HUDEP-2 (cell line): ENCODE data around the gene FAM90A26.
A peak's percentile ranks its signal among the peaks of the same experiment; 100 is the strongest.
"Not testable (repeated sequence)": the region's sequence is repeated elsewhere in the genome, so short reads cannot be mapped to it uniquely, and the experiment has no call there.

Experiments used
- DNase-seq, 76 experiments: peaks; one replicate each; lab custom pipeline; 2025; ENCODE audit not compliant: unreplicated experiment in 76 of 76; lab: John Stamatoyannopoulos, UW

Gene FAM90A26

DNA sequence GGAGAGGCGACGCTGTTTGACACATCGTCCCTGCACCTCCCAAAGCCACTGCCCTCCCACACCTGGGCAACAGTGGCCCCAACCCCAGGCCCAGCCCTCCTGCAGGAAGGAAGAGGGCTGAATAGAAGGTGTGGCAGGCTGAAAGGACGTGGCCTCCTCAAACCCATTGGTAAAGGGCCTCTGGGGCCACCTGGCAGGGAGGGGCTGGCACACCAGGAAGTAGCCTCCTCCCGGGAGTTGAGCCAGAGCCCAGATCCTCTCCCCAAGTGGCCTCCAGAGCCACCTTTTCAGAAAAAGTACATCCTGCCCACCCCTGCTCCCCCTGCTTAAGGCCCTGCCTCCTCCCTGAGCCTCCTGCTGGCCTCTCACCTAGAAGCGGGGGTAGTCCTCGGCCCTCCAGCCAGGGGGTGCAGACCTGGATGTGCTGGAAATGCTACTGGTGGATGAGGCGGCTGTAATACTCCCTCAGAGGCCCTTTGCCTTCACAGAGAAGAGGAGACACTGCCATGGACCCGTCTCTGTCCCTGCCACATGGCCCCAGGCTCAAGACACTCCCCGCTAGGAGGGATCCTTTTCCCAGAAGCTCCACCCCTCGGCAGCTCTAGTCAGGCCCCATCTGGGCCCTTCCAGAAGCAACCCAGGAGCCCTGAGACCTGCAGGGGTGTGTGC lies at the start of gene FAM90A26:
Gene FAM90A26, plus strand, starts transcription at position 619 of the 669 bp plus-strand sequence. CDS start 2,764 bp downstream, outside the sequence.
- not testable (repeated sequence) for DNase-seq

DNA sequence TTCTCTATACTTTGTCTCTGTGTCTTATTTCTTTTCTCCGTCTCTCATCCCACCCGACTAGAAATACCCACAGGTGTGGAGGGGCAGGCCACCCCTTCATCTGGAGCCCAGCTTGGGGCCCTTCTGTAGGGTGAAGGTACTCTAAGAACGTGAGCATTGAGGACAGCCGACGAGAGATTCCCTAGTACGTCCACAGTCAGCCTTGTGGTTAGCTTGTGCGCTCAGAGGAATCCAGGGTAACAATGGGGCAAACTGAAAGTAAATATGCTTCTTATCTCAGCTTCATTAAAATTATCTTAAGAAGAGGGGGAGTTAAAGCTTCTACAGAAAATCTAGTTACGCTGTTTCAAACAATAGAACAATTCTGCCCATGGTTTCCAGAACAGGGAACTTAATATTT lies 47.5 kb upstream of the FAM90A26 start:
- DNase-seq, result not testable (repeated sequence)

- peak in 39 of 76 experiments; percentile 1 to 51 (median 20) for DNase-seq
Measured at GRCh38 chr4:9123572-9124007, 46.6 kb upstream of the FAM90A26 start.

DNA sequence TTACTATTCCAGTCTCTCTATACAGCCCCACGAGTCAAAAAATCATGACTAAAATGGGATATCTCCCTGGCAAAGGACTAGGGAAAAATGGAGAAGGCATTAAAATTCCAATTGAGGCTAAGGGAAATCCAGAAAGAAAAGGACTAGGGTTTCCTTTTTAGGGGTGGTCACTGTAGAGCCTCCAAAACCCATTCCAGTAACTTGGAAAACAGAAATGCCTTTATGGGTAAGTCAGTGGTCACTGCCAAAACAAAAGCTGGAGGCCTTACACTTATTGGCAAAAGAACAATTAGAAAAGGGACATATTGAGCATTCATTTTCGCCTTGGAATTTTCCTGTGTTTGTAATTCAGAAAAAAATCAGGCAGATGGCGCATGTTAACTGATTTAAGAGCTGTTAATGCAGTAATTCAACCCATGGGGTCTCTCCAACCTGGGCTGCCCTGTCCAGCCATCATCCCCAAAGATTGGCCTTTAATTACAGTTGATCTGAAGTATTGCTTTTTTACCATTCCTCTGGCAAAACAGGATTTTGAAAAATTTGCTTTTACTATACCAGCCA lies 44.5 kb upstream of the FAM90A26 start:
- DNase-seq, result not testable (repeated sequence)

DNA sequence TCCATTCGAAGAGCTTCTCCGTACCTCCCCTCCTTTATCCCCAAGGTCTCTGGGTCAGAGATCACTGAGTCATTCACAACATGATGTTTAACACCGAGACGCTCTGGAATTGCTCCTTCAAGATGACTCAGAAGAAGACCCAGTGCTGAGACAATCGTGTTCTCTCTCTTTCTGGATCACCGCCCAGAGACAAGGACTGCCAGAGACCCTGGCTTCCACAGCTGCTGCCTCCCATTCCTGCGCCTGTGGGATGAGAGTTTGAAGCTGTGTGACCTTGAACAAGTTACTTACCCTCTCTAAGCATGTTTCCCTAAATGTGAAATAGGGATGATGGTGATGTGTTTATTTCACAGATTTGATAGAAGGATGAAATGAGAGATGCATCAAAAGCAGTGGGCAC lies 38.8 kb upstream of the FAM90A26 start:
- DNase-seq, result not testable (repeated sequence)

DNA sequence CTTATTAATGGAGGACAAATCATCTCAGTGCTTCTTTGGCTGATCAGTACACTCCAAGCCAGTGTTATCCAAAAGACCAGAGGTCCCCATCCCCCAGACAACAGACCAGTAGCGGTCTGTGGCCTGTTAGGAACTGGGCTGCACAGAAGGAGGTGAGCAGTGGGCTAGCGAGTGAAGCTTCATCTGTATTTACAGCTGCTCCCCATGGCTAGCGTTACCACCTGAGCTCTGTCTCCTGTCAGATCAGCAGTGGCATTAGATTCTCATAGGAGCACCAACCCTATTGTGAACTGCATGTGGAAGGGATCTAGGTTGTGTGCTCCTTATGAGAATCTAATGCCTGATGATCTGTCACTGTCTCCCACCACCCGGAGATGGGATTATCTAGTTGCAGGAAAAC lies 37.4 kb upstream of the FAM90A26 start:
- DNase-seq, result not testable (repeated sequence)

DNA sequence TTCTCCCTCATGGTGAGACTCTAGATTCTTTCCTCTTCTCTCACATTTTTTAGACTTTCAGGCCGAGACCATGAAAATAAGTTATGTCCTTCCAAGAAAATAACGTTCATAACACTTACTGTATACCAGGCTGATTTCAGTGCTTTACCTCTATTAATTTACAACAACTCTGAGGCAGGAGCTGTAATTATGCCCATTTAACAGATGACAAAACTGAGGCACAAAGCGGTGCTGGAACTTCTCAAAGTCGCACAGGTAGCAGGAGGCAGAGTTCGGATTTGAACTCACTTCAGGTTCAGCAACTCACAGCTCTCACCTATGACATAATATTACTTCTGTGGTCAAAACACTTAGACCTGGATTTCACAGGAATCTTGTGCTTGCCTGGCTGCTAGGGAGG lies 36.2 kb upstream of the FAM90A26 start:
- DNase-seq, result not testable (repeated sequence)

DNA sequence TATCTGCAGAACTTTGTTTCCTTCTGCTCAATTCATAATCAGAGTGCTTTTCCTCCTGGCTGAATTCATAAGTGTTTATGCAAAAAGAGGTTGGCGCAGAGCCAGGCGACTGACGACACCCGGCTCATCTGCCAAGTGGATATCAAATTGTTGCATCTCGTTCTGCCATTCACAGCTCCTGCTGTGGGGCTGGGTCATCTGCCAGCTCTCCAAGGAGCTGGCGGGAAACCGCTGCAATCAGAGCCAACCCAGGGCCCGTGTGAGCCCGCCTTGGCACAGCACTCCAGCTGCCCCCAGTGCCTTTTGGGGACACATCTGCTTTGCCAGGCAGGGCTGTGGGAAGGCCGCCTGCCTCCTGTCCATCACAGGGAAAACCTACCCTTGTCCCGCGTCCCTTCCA lies 35.7 kb upstream of the FAM90A26 start:
- DNase-seq, result peak in 35 of 76 experiments; percentile 4 to 41 (median 19)

GRCh38 chr4:9141050-9141449 lies 29.2 kb upstream of the FAM90A26 start:
- not testable (repeated sequence) for DNase-seq

- not testable (repeated sequence) for DNase-seq
Measured at GRCh38 chr4:9142786-9143185, 27.4 kb upstream of the FAM90A26 start.

- DNase-seq, result no peak
Measured at GRCh38 chr4:9143421-9144080, 26.7 kb upstream of the FAM90A26 start.

DNA sequence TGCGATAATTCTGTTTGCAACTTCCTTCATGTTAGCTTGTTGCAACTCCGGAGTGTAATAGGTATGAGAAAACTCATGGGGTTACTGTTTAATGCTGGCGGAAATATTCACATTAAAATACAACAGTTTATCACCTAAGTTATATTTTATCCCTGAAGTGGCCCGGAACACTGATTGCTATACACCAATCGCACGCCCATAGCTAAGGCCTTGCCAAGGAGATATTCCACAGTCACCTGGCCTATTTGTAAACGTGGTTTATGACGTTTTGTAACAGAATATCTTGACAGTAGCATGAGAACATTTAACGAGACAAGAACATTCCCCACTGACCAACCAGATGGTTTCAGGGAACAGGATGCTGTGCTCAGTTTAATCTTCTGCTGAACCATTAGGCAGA lies 23.2 kb upstream of the FAM90A26 start:
- DNase-seq, result no peak

- not testable (repeated sequence) for DNase-seq
Measured at GRCh38 chr4:9147368-9147767, 22.8 kb upstream of the FAM90A26 start.

- DNase-seq, result peak in 1 of 76 experiments; percentile 1
Measured at GRCh38 chr4:9148611-9149409, 21.4 kb upstream of the FAM90A26 start.

GRCh38 chr4:9151809-9152179 lies 18.4 kb upstream of the FAM90A26 start:
- DNase-seq, result peak in 1 of 76 experiments; percentile 38

DNA sequence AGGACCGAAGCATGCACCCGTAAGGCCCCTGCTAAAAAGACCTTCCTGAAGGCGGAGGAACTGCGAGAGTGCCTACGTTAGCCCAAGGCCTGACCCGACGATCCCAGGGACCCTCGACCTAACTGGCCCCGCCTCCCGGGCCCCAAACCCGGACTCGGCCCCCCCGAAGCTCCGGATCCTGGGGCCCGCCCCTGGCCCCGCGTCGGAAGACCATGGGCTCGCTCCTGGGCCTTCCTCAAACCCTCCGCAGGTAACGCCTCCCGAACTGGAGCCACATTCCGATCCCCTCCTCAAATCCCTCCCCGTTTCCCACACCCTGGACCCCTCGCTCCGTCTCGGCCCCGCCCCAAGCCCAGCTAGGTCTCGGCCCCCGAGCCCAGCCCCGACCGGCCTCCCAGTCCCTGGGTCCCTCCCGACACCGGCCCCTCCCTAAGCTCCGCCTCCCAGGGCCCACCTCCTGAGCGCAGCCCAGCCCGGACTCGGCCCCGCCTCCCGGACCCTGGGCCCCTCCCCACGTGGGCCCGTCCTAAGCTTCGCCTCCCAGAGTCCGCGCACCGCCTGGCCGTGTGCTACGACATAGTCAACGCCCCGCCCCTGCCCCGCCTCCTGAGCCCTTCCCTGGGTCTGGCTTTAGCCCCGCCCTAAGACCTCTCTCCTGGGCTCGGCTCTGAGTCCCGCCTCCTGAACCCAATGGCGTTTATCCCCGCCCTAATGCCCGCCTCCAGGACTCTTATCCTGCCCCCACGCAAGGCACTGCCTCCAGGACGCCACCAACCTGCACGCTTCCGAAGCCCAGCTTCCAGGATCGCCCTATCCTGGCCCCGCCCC lies 17.8 kb upstream of the FAM90A26 start:
- peak in 75 of 76 experiments; percentile 25 to 97 (median 93) for DNase-seq

- peak; percentile 39 to 99 (median 94) for DNase-seq
Measured at GRCh38 chr4:9153008-9153570, 17.1 kb upstream of the FAM90A26 start.

GRCh38 chr4:9153571-9154157 lies 16.5 kb upstream of the FAM90A26 start:
- peak in 14 of 76 experiments; percentile 4 to 49 (median 34) for DNase-seq
